Gastroesophageal sphincter (tissue), 3 donors: Measurements from ENCODE around the gene KREMEN1.

Source experiments
- CTCF ChIP-seq, 4 experiments: fragments of 200-600 bp in 2 of 4; fragments of 450-650 bp in 2 of 4; sonication (generic) in 1 of 4; IDR thresholded peaks; one replicate each; pipeline ENCODE4 v1.5.1; 2017 to 2019; ENCODE audit warnings: antibody characterized with exemption in 4 of 4, mild to moderate bottlenecking in 2 of 4, moderate library complexity in 2 of 4
- EP300 ChIP-seq: sonication (generic); formaldehyde crosslinking; IDR thresholded peaks from one replicate; pipeline ENCODE4 v1.6.1; 2017; ENCODE audit warnings: antibody characterized with exemption, mild to moderate bottlenecking
- POLR2A ChIP-seq, 2 donors: fragments of 450-650 bp; IDR thresholded peaks; one replicate each; pipeline ENCODE4 v1.6.1; 2017; ENCODE audit warnings: antibody characterized with exemption in 2 of 2, mild to moderate bottlenecking in 2 of 2, moderate library complexity in 1 of 2
- POLR2AphosphoS5 ChIP-seq: sonication (generic); formaldehyde crosslinking; IDR thresholded peaks from one replicate; pipeline ENCODE4 v1.6.1; 2017; ENCODE audit warnings: antibody characterized with exemption

- no peak for TF ChIP-seq CTCF (IDR thresholded peaks at IDR 0.05)
- TF ChIP-seq POLR2AphosphoS5 = no peak
- TF ChIP-seq POLR2A (IDR thresholded peaks at IDR 0.05) = no peak
- no peak for TF ChIP-seq EP300
These were observed 49.2 kb downstream of the KREMEN1 start for GRCh38 chr22:29122041-29122440.
